Measurements from ENCODE around the gene CGAS.

- TF ChIP-seq CTCF (IDR thresholded peaks at IDR 0.05) (no peak), REST (IDR thresholded peaks at IDR 0.05; ENCODE audit: insufficient read depth in 1 of 2, low read depth in 2 of 2, low read length in 1 of 2) (no peak), POLR2AphosphoS5 (IDR thresholded peaks at IDR 0.05; ENCODE audit: low read depth, low read length) (no peak)
Observed at GRCh38 chr6:73455865-73456629, 4.0 kb upstream of the CGAS start.
